Trophoblast cell (in vitro differentiated cells and primary cell): ENCODE data around the gene CR1.

ENCODE experiments used
- DNase-seq, 2 donors: peaks; one replicate each; pipeline ENCODE4 v3.0.0-alpha.2; 2016
- H2AFZ ChIP-seq: 2 replicates; pipeline ENCODE4 v1.6.1; 2013; ENCODE audit warnings: low read length, moderate library complexity, mild to moderate bottlenecking; ENCODE audit not compliant: insufficient read depth, poor library complexity
- H2AK5ac ChIP-seq: 2 replicates; pipeline ENCODE4 v1.6.1; 2013; ENCODE audit warnings: mild to moderate bottlenecking, low read length
- H2BK120ac ChIP-seq: 2 replicates; pipeline ENCODE4 v1.6.1; 2013; ENCODE audit warnings: low read length, mild to moderate bottlenecking, moderate library complexity; ENCODE audit not compliant: insufficient read depth, poor library complexity
- H2BK12ac ChIP-seq: 2 replicates; pipeline ENCODE4 v1.6.1; 2013; ENCODE audit warnings: mild to moderate bottlenecking, low read length, moderate library complexity
- H2BK5ac ChIP-seq: 2 replicates; pipeline ENCODE4 v1.6.1; 2013; ENCODE audit warnings: low read length, low read depth, moderate library complexity, mild to moderate bottlenecking; ENCODE audit not compliant: poor library complexity
- H3K14ac ChIP-seq: 2 replicates; pipeline ENCODE4 v1.6.1; 2013; ENCODE audit warnings: mild to moderate bottlenecking, low read length
- H3K18ac ChIP-seq: 2 replicates; pipeline ENCODE4 v1.6.1; 2013; ENCODE audit warnings: mild to moderate bottlenecking, low read length
- H3K23ac ChIP-seq: 2 replicates; pipeline ENCODE4 v1.6.1; 2013; ENCODE audit warnings: low read length
- H3K27ac ChIP-seq: 2 replicates; pipeline ENCODE4 v1.5.1; 2013; ENCODE audit warnings: low read depth, mild to moderate bottlenecking, inconsistent platforms, low read length, moderate library complexity
- H3K27me3 ChIP-seq: 2 replicates; pipeline ENCODE4 v1.6.1; 2013; ENCODE audit warnings: inconsistent platforms, mild to moderate bottlenecking, low read length, moderate library complexity; ENCODE audit not compliant: insufficient read depth
- H3K36me3 ChIP-seq, 2 experiments: 1 replicate in 1 of 2; 2 replicates in 1 of 2; pipeline ENCODE4 v1.6.1; 2013; ENCODE audit warnings: low read length in 2 of 2, mild to moderate bottlenecking in 2 of 2, moderate library complexity in 1 of 2; ENCODE audit not compliant: insufficient read depth in 2 of 2, control insufficient read depth in 1 of 2
- H3K4ac ChIP-seq: 2 replicates; pipeline ENCODE4 v1.6.1; 2013; ENCODE audit warnings: low read depth, mild to moderate bottlenecking, low read length, moderate library complexity
- H3K4me1 ChIP-seq, 2 experiments: 1 replicate in 1 of 2; 2 replicates in 1 of 2; pipeline ENCODE4 v1.6.1; 2013; ENCODE audit warnings: low read length in 2 of 2, mild to moderate bottlenecking in 2 of 2, moderate library complexity in 1 of 2; ENCODE audit not compliant: insufficient read depth in 2 of 2, control insufficient read depth in 1 of 2
- H3K4me2 ChIP-seq: 2 replicates; pipeline ENCODE4 v1.6.1; 2013; ENCODE audit warnings: inconsistent platforms, mild to moderate bottlenecking, low read length, moderate library complexity
- H3K4me3 ChIP-seq: 2 replicates; pipeline ENCODE4 v1.5.1; 2013; ENCODE audit warnings: mild to moderate bottlenecking, low read depth, low read length, inconsistent platforms
- H3K79me1 ChIP-seq: one replicate; pipeline ENCODE4 v1.6.1; 2013; ENCODE audit warnings: low read length
- H3K79me2 ChIP-seq: 2 replicates; pipeline ENCODE4 v1.6.1; 2013; ENCODE audit warnings: low read length, mild to moderate bottlenecking; ENCODE audit not compliant: control insufficient read depth, insufficient read depth, poor library complexity
- H3K9ac ChIP-seq: 2 replicates; pipeline ENCODE4 v1.6.1; 2013; ENCODE audit warnings: mild to moderate bottlenecking, low read length
- H3K9me3 ChIP-seq: 2 replicates; pipeline ENCODE4 v1.6.1; 2013; ENCODE audit warnings: low read depth, mild to moderate bottlenecking, control low read depth, inconsistent platforms, low read length; ENCODE audit not compliant: insufficient read depth
- H4K12ac ChIP-seq: 2 replicates; pipeline ENCODE4 v1.6.1; 2013; ENCODE audit warnings: low read depth, mild to moderate bottlenecking, low read length, moderate library complexity
- H4K8ac ChIP-seq: 2 replicates; pipeline ENCODE4 v1.6.1; 2013; ENCODE audit warnings: low read depth, mild to moderate bottlenecking, low read length, moderate library complexity
- H4K91ac ChIP-seq: one replicate; pipeline ENCODE4 v1.6.1; 2013; ENCODE audit warnings: low read depth, mild to moderate bottlenecking, low read length, moderate library complexity
- WGBS: extraction: QIAGEN DNeasy Blood & Tissue Kit; methylation state at CpG from one replicate; pipeline ENCODE4 v1.1.7; 2013; ENCODE audit warnings: missing lambda C conversion rate; ENCODE audit not compliant: insufficient read length, insufficient coverage; ENCODE audit errors: extremely low coverage; 5-methylcytosine and 5-hydroxymethylcytosine counted together

CR1 gene

GRCh38 chr1:207627496-207627895, 131.5 kb downstream of the CR1 start:
- no peak overlapping the region for H2AFZ ChIP-seq
- H3K27me3 ChIP-seq, result no peaks in the 10 kb centered on the region
- no peak overlapping the region for H3K4me3 ChIP-seq
- H3K14ac ChIP-seq, result no peak overlapping the region
- H2BK5ac ChIP-seq, result no peak overlapping the region
- no peak overlapping the region for H4K91ac ChIP-seq
- no peak overlapping the region for H3K9ac ChIP-seq
- no peak overlapping the region for H3K27ac ChIP-seq
- H3K4me1 ChIP-seq, result no peaks in the 10 kb centered on the region
- H4K8ac ChIP-seq, result no peak overlapping the region
- H3K36me3 ChIP-seq, result no peaks in the 10 kb centered on the region
- H3K9me3 ChIP-seq, result no peaks in the 10 kb centered on the region
- H3K4me2 ChIP-seq, result no peak overlapping the region
- no peak overlapping the region for H2BK12ac ChIP-seq
- H3K18ac ChIP-seq, result no peak overlapping the region
- no peaks in the 10 kb centered on the region for H3K79me1 ChIP-seq
- no peak overlapping the region for H2AK5ac ChIP-seq
- no peak overlapping the region for H4K12ac ChIP-seq
- H3K23ac ChIP-seq, result no peak overlapping the region
- WGBS, result no CpG with 5 or more reads among the region's 2 CpGs
- H3K4ac ChIP-seq, result no peak overlapping the region
- no peak for DNase-seq
- H2BK120ac ChIP-seq, result no peak overlapping the region
- H3K79me2 ChIP-seq, result no peaks in the 10 kb centered on the region

GRCh38 chr1:207628776-207629175, 132.8 kb downstream of the CR1 start:
- Histone ChIP-seq H3K4me3 (no peak overlapping the region), H3K4me1 (no peaks in the 10 kb centered on the region), H3K9ac (no peak overlapping the region), H3K36me3 (no peaks in the 10 kb centered on the region), H2AFZ (no peak overlapping the region), H2AK5ac (no peak overlapping the region), H3K4me2 (no peak overlapping the region), H3K27me3 (no peaks in the 10 kb centered on the region), H3K9me3 (no peaks in the 10 kb centered on the region), H2BK5ac (no peak overlapping the region), H3K79me1 (no peaks in the 10 kb centered on the region), H3K27ac (no peak overlapping the region), H4K12ac (no peak overlapping the region), H4K8ac (no peak overlapping the region), H2BK120ac (no peak overlapping the region), H3K79me2 (no peaks in the 10 kb centered on the region), H3K14ac (no peak overlapping the region), H3K4ac (no peak overlapping the region), H4K91ac (no peak overlapping the region), H2BK12ac (no peak overlapping the region), H3K23ac (no peak overlapping the region), H3K18ac (no peak overlapping the region)
- no CpG with 5 or more reads among the region's 5 CpGs for WGBS
- DNase-seq, result no peak

GRCh38 chr1:207631137-207631536, 135.2 kb downstream of the CR1 start:
- no peak overlapping the region for H3K9ac ChIP-seq
- H3K23ac ChIP-seq, result peak overlapping the region; percentile 74
- no peaks in the 10 kb centered on the region for H3K9me3 ChIP-seq
- no peak overlapping the region for H3K4ac ChIP-seq
- no peak overlapping the region for H3K4me3 ChIP-seq
- H2BK12ac ChIP-seq, result no peak overlapping the region
- no peaks in the 10 kb centered on the region for H3K36me3 ChIP-seq
- H2BK5ac ChIP-seq, result no peak overlapping the region
- no peaks in the 10 kb centered on the region for H3K79me2 ChIP-seq
- no peak overlapping the region for H4K12ac ChIP-seq
- H2AK5ac ChIP-seq, result no peak overlapping the region
- H4K91ac ChIP-seq, result no peak overlapping the region
- DNase-seq, result no peak
- no peaks in the 10 kb centered on the region for H3K4me1 ChIP-seq
- H3K79me1 ChIP-seq, result no peaks in the 10 kb centered on the region
- H3K27ac ChIP-seq, result no peak overlapping the region
- H2AFZ ChIP-seq, result no peak overlapping the region
- no peak overlapping the region for H4K8ac ChIP-seq
- no peaks in the 10 kb centered on the region for H3K27me3 ChIP-seq
- no peak overlapping the region for H3K14ac ChIP-seq
- H3K18ac ChIP-seq, result no peak overlapping the region
- no peak overlapping the region for H3K4me2 ChIP-seq
- WGBS, result no CpG with 5 or more reads among the region's 1 CpG
- no peak overlapping the region for H2BK120ac ChIP-seq

- Histone ChIP-seq H4K8ac (no peak overlapping the region), H3K4ac (no peak overlapping the region), H3K79me2 (no peaks in the 10 kb centered on the region), H3K79me1 (no peaks in the 10 kb centered on the region), H3K27me3 (no peaks in the 10 kb centered on the region), H2AK5ac (no peak overlapping the region), H3K14ac (no peak overlapping the region), H3K36me3 (no peaks in the 10 kb centered on the region), H2BK5ac (no peak overlapping the region), H3K4me2 (no peak overlapping the region), H4K12ac (no peak overlapping the region), H3K9me3 (no peaks in the 10 kb centered on the region), H2BK120ac (no peak overlapping the region), H3K18ac (no peak overlapping the region), H3K27ac (no peak overlapping the region), H3K4me1 (no peaks in the 10 kb centered on the region), H3K23ac (no peak overlapping the region), H2BK12ac (no peak overlapping the region), H4K91ac (no peak overlapping the region), H2AFZ (no peak overlapping the region), H3K4me3 (no peak overlapping the region), H3K9ac (no peak overlapping the region)
- DNase-seq, result no peak
Measured at GRCh38 chr1:207633226-207633625, 137.3 kb downstream of the CR1 start.
